Left forelimb (tissue), 1 donor: ENCODE data around the gene LHFPL5.

Experiments
- DNase-seq: peaks from one replicate; pipeline ENCODE4 v3.0.0-alpha.2; 2018; ENCODE audit warnings: low spot score

The LHFPL5 gene

DNA sequence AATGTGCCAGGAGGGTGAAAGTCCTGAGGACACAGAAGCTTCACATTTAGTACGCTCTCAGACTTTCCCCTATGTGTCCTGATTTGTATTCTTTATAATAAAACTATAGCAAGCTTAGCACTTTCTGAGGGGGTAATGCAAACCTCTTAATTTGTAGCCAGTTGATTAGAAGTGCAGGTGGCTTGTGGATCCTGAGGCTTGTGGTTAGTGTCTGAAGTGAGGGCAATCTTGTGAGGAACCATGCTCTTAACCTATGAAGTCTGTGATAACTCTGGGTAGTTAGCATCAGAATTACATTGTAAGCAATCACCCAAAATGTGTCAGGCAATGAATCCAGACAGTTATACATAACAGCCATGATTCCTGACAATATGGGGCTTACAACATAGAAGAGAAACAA is 51.1 kb downstream of the LHFPL5 start:
- DNase-seq, result no peak

DNA sequence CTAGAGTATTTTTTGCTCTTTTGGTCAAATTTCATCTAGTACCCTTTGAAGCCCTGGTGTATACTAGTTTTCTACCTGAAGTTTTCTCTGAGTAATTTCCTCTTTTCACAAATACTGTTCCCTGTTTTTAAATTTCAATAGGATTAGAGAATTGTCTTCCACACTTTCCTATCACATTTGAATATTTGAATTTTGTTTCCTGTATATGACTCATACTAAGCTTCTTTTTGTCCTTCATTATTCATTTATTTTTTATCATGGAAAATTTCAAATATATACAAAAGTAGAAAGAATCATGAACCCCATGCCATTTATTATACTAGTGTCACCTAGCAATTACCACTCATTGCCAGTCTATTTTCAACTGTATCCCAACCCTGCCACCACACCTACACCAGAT is 52.7 kb downstream of the LHFPL5 start:
- no peak for DNase-seq

- no peak for DNase-seq
These were observed 54.2 kb downstream of the LHFPL5 start for GRCh38 chr6:35859367-35859766.
